Large intestine (tissue), 3 donors: ENCODE data around the gene GFRA3. TPM values are rescaled to one million over a fixed set of nuclear protein-coding genes. Genes with fewer than 3 reads are reported as not detected.
"Not testable (repeated sequence)": the region's sequence is repeated elsewhere in the genome, so short reads cannot be mapped to it uniquely, and the experiment has no call there.

Source experiments
- DNase-seq, 2 donors: peaks; one replicate each; pipeline versions ENCODE4 v3.0.0 to v3.0.0-alpha.2; 2013
- H3K27ac ChIP-seq: one replicate; pipeline ENCODE4 v1.5.1; 2013; ENCODE audit warnings: low read length
- H3K27me3 ChIP-seq: 2 replicates; pipeline ENCODE4 v1.6.1; 2013; ENCODE audit warnings: low read length; ENCODE audit not compliant: control insufficient read depth, insufficient read depth
- H3K36me3 ChIP-seq: 2 replicates; pipeline ENCODE4 v1.6.1; 2013; ENCODE audit warnings: low read length; ENCODE audit not compliant: control insufficient read depth, insufficient read depth
- H3K4me1 ChIP-seq: one replicate; pipeline ENCODE4 v1.6.1; 2013; ENCODE audit warnings: low read length; ENCODE audit not compliant: control insufficient read depth, insufficient read depth
- H3K4me3 ChIP-seq: one replicate; pipeline ENCODE4 v1.5.1; 2013; ENCODE audit warnings: low read length
- H3K9me3 ChIP-seq: one replicate; pipeline ENCODE4 v1.6.1; 2013; ENCODE audit warnings: mild to moderate bottlenecking, low read depth, low read length, moderate library complexity; ENCODE audit not compliant: control insufficient read depth
- WGBS: methylation state at CpG from one replicate; pipeline ENCODE4 v1.1.5; 2013; ENCODE audit warnings: low lambda C conversion rate; ENCODE audit not compliant: insufficient coverage; 5-methylcytosine and 5-hydroxymethylcytosine counted together
- polyA plus RNA-seq: library from polyadenylated mRNA; unstranded; fragments of 120-200 nt; gene quantifications from one replicate; pipeline ENCODE4 v1.2.1, GENCODE V29; 2013

Gene GFRA3
- polyA plus RNA-seq, 1 donor, result 6.9 TPM

- WGBS, result no CpG with 5 or more reads among the region's 3 CpGs
- Histone ChIP-seq H3K4me1 (no peaks in the 10 kb centered on the region), H3K27ac (no peak overlapping the region), H3K27me3 (peaks cover 4% of the 10 kb centered on the region), H3K9me3 (no peaks in the 10 kb centered on the region), H3K36me3 (no peaks in the 10 kb centered on the region), H3K4me3 (no peak overlapping the region)
- DNase-seq, result no peak
Measured at GRCh38 chr5:138252944-138253343, 21.5 kb downstream of the GFRA3 start.

GRCh38 chr5:138247800-138248199 lies 26.6 kb downstream of the GFRA3 start:
- no CpG with 5 or more reads among the region's 2 CpGs for WGBS
- peaks cover 19% of the 10 kb centered on the region for H3K27me3 ChIP-seq
- not testable (repeated sequence) for H3K4me3 ChIP-seq, H3K36me3 ChIP-seq, H3K9me3 ChIP-seq, H3K27ac ChIP-seq, DNase-seq, H3K4me1 ChIP-seq

DNA sequence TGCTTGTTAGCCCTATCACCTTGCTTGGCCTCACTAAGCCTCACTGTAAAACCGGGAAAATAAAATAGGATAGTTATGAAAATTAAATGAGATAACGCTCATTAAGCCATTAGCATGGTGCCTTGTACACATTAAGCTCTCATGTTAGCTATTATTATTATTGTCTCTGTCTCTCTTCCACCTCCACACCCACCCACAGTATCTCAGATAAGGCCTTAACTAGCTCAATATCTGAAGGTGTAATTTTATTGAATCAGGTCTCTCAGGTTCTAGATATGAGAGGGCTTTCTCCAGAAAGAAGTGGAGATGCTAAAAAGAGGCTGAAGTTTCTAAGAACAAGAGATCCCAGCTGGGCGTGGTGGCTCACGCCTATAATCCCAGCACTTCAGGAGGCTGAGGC lies 27.6 kb downstream of the GFRA3 start:
- Histone ChIP-seq H3K4me3 (no peak overlapping the region), H3K27me3 (peaks cover 29% of the 10 kb centered on the region), H3K36me3 (no peaks in the 10 kb centered on the region), H3K9me3 (no peaks in the 10 kb centered on the region), H3K4me1 (no peaks in the 10 kb centered on the region), H3K27ac (no peak overlapping the region)
- no peak for DNase-seq
- WGBS, result no CpG with 5 or more reads among the region's 4 CpGs

GRCh38 chr5:138246334-138246733 lies 28.1 kb downstream of the GFRA3 start:
- no peaks in the 10 kb centered on the region for H3K36me3 ChIP-seq
- no peaks in the 10 kb centered on the region for H3K9me3 ChIP-seq
- no peak for DNase-seq
- H3K4me1 ChIP-seq, result no peaks in the 10 kb centered on the region
- peaks cover 33% of the 10 kb centered on the region for H3K27me3 ChIP-seq
- H3K4me3 ChIP-seq, result no peak overlapping the region
- no CpG with 5 or more reads among the region's 4 CpGs for WGBS
- no peak overlapping the region for H3K27ac ChIP-seq

GRCh38 chr5:138245717-138246116 lies 28.7 kb downstream of the GFRA3 start:
- Histone ChIP-seq H3K4me3 (no peak overlapping the region), H3K4me1 (no peaks in the 10 kb centered on the region), H3K27me3 (peaks cover 39% of the 10 kb centered on the region), H3K27ac (no peak overlapping the region), H3K36me3 (no peaks in the 10 kb centered on the region), H3K9me3 (no peaks in the 10 kb centered on the region)
- DNase-seq, result no peak
- no CpG with 5 or more reads among the region's 1 CpG for WGBS

DNA sequence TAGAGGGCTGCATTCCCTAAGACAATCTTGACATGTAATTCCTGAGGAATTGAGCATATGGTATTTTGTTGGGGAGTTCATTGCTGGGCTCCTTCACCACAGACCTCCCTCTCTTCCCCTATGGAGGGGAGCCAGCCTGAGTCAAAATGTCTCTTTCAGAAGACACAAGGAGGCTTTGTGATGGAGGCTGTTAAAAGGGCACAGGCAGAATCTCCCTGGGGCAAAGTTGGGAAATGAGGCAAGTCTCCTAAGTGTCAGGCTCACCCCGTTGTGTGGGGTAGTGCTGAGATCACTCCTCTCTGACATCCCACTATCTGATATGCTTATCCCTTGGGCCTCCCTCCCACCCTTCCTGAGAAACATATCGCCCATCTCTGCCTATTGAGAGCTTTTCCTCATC lies 30.6 kb downstream of the GFRA3 start:
- no peak overlapping the region for H3K27ac ChIP-seq
- H3K27me3 ChIP-seq, result peaks cover 51% of the 10 kb centered on the region
- no peak for DNase-seq
- no peaks in the 10 kb centered on the region for H3K9me3 ChIP-seq
- H3K36me3 ChIP-seq, result no peaks in the 10 kb centered on the region
- no peaks in the 10 kb centered on the region for H3K4me1 ChIP-seq
- no peak overlapping the region for H3K4me3 ChIP-seq
- no CpG with 5 or more reads among the region's 2 CpGs for WGBS

DNA sequence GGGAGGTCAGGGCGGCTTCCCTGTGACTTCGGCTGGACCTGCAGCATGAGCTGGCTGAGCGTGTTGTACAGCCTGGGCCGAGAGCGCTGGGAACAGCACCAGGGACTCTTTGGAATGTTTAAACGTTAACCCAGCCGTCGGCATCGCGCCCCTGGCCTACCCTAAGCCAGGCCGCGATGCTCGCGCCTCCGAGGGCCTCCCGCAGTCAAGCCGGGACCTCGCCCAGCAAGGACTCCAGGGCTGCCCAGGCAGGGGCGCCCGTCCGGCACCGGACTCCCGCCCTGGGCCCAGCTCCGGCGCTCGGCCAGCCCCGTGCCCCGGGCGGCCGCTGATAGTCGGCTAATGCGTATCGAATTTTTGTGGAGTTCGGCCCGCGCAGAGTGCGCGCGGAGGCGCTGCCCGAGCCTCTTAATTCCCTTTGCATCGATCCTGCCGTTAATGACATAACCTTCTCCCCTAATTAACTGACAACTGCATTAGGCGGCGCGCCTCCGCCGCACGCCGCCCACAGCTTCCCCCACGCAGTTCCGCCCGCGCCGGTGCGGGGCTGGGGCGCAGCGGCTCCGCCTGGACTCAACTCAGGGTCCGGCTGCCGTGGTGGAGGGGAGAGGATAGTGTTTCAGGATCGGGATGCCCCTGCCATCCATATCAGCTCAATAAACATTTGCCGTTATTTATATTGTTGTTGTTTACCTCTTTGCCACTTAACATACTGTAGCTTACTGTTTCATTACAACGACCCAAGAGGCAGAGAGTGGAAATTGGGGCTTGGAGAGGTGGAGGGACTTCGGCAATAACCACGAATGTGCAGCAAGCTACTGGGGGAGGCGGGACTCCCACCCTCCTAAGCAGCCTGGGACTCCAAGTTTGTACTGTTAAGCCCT lies 32.5 kb downstream of the GFRA3 start:
- Histone ChIP-seq H3K9me3 (no peaks in the 10 kb centered on the region), H3K27me3 (peaks cover 51% of the 10 kb centered on the region), H3K36me3 (no peaks in the 10 kb centered on the region), H3K4me1 (no peaks in the 10 kb centered on the region), H3K4me3 (peak overlapping the region; percentile 11), H3K27ac (no peak overlapping the region)
- DNase-seq, result peak; percentile 3 to 35
- no CpG with 5 or more reads among the region's 67 CpGs for WGBS

GRCh38 chr5:138240650-138241385 lies 33.6 kb downstream of the GFRA3 start:
- H3K36me3 ChIP-seq, result no peaks in the 10 kb centered on the region
- peaks cover 50% of the 10 kb centered on the region for H3K27me3 ChIP-seq
- WGBS, result no CpG with 5 or more reads among the region's 3 CpGs
- H3K9me3 ChIP-seq, result no peaks in the 10 kb centered on the region
- no peaks in the 10 kb centered on the region for H3K4me1 ChIP-seq
- H3K4me3 ChIP-seq, result no peak overlapping the region
- no peak for DNase-seq
- H3K27ac ChIP-seq, result no peak overlapping the region

- Histone ChIP-seq H3K36me3 (no peaks in the 10 kb centered on the region), H3K27me3 (peaks cover 35% of the 10 kb centered on the region), H3K27ac (no peak overlapping the region), H3K4me1 (no peaks in the 10 kb centered on the region), H3K4me3 (no peak overlapping the region), H3K9me3 (no peaks in the 10 kb centered on the region)
- no CpG with 5 or more reads among the region's 1 CpG for WGBS
- DNase-seq, result no peak
Measured at GRCh38 chr5:138238034-138238433, 36.4 kb downstream of the GFRA3 start.

GRCh38 chr5:138234651-138235050 lies 39.8 kb downstream of the GFRA3 start:
- Histone ChIP-seq H3K27me3 (peaks cover 6% of the 10 kb centered on the region), H3K4me3 (no peak overlapping the region), H3K36me3 (no peaks in the 10 kb centered on the region), H3K4me1 (no peaks in the 10 kb centered on the region), H3K9me3 (no peaks in the 10 kb centered on the region), H3K27ac (no peak overlapping the region)
- no CpG with 5 or more reads among the region's 2 CpGs for WGBS
- no peak for DNase-seq
